ENCODE results near the gene GSN. TPM values are rescaled to one million over a fixed set of nuclear protein-coding genes. Genes with fewer than 3 reads are reported as not detected.
A peak's percentile ranks its signal among the peaks of the same experiment; 100 is the strongest.

The GSN gene
- total RNA-seq, 2 experiments from 2014 or later, result 2.6 to 2.7 TPM

- H3K4me1 Mint-ChIP-seq (ENCODE audit: low read depth), result peaks cover 12% of the 10 kb centered on the region
- intact Hi-C loops (cut with DNase I, micrococcal nuclease), result no loop called here
- DNase-seq, result no peak
- no peaks in the 10 kb centered on the region for H3K9me3 Mint-ChIP-seq
- no peak for ATAC-seq (ENCODE audit: poor library complexity)
- CTCF ChIA-PET, result interaction anchor here (2.6 kb wide), 1 partner anchor 8 kb away, joined by 11 read pairs; no protein-coding TSS in a partner anchor
- POLR2A ChIA-PET, result no interaction called here
- peak overlapping the region; percentile 40 for H3K4me3 Mint-ChIP-seq
- no peaks in the 10 kb centered on the region for H3K9me3 ChIP-seq (ENCODE audit: control insufficient read depth in 1 of 2, insufficient read depth in 1 of 2, low read length in 2 of 2)
- peaks cover 0 to 12% of the 10 kb centered on the region in 2 experiments for H3K27me3 ChIP-seq (ENCODE audit: control insufficient read depth in 1 of 2, insufficient read depth in 2 of 2, low read length in 2 of 2)
- no peaks in the 10 kb centered on the region for H3K36me3 ChIP-seq (ENCODE audit: insufficient read depth, low read length)
- H3K4me1 ChIP-seq (ENCODE audit: insufficient read depth, low read length), result peaks cover 19% of the 10 kb centered on the region
- TF ChIP-seq CTCF (IDR thresholded peaks at IDR 0.05), result no peak
- peaks cover 12% of the 10 kb centered on the region for H3K27me3 Mint-ChIP-seq
- H3K36me3 Mint-ChIP-seq (ENCODE audit: low read depth), result no peaks in the 10 kb centered on the region
- H3K4me3 ChIP-seq (ENCODE audit: low read length), result no peak overlapping the region
- no peak overlapping the region for H3K27ac ChIP-seq (ENCODE audit: low read depth in 1 of 2, low read length in 2 of 2)
- H3K27ac Mint-ChIP-seq, result no peak overlapping the region
Measured at GRCh38 chr9:121269642-121270254, 1.8 kb downstream of the GSN start.

- H3K9me3 Mint-ChIP-seq, result no peaks in the 10 kb centered on the region
- ATAC-seq (ENCODE audit: poor library complexity) (no peak), DNase-seq (peak in 2 of 14 experiments; percentile 52)
- Histone ChIP-seq H3K4me3 (ENCODE audit: low read length) (no peak overlapping the region), H3K4me1 (ENCODE audit: insufficient read depth, low read length) (peaks cover 19% of the 10 kb centered on the region), H3K27me3 (ENCODE audit: control insufficient read depth in 1 of 2, insufficient read depth in 2 of 2, low read length in 2 of 2) (peaks cover 0 to 12% of the 10 kb centered on the region in 2 experiments), H3K36me3 (ENCODE audit: insufficient read depth, low read length) (no peaks in the 10 kb centered on the region), H3K9me3 (ENCODE audit: control insufficient read depth in 1 of 2, insufficient read depth in 1 of 2, low read length in 2 of 2) (no peaks in the 10 kb centered on the region), H3K27ac (ENCODE audit: low read depth in 1 of 2, low read length in 2 of 2) (no peak overlapping the region)
- ChIA-PET CTCF (no interaction called here), POLR2A (interaction anchor here (1.1 kb wide), 1 partner anchor 25 kb away, joined by 3 read pairs; no protein-coding TSS in a partner anchor)
- H3K36me3 Mint-ChIP-seq (ENCODE audit: low read depth), result no peaks in the 10 kb centered on the region
- H3K27ac Mint-ChIP-seq, result no peak overlapping the region
- TF ChIP-seq CTCF (IDR thresholded peaks at IDR 0.05), result no peak
- H3K27me3 Mint-ChIP-seq, result peaks cover 12% of the 10 kb centered on the region
- peaks cover 12% of the 10 kb centered on the region for H3K4me1 Mint-ChIP-seq (ENCODE audit: low read depth)
- intact Hi-C loops (cut with DNase I, micrococcal nuclease), result no loop called here
- H3K4me3 Mint-ChIP-seq, result no peak overlapping the region
Measured at GRCh38 chr9:121271368-121272341, 3.7 kb downstream of the GSN start.

- peaks cover 12% of the 10 kb centered on the region for H3K4me1 Mint-ChIP-seq (ENCODE audit: low read depth)
- H3K27ac Mint-ChIP-seq, result no peak overlapping the region
- peaks cover 12% of the 10 kb centered on the region for H3K27me3 Mint-ChIP-seq
- Histone ChIP-seq H3K36me3 (ENCODE audit: insufficient read depth, low read length) (no peaks in the 10 kb centered on the region), H3K4me3 (ENCODE audit: low read length) (no peak overlapping the region), H3K9me3 (ENCODE audit: control insufficient read depth in 1 of 2, insufficient read depth in 1 of 2, low read length in 2 of 2) (no peaks in the 10 kb centered on the region), H3K27ac (ENCODE audit: low read depth in 1 of 2, low read length in 2 of 2) (no peak overlapping the region), H3K4me1 (ENCODE audit: insufficient read depth, low read length) (peaks cover 16% of the 10 kb centered on the region), H3K27me3 (ENCODE audit: control insufficient read depth in 1 of 2, insufficient read depth in 2 of 2, low read length in 2 of 2) (peaks cover 0 to 10% of the 10 kb centered on the region in 2 experiments)
- ChIA-PET CTCF (no interaction called here), POLR2A (interaction anchor here (0.7 to 1.1 kb wide), 2 partner anchors 26 to 91 kb away, joined by 3 read pairs; no protein-coding TSS in a partner anchor)
- H3K9me3 Mint-ChIP-seq, result no peaks in the 10 kb centered on the region
- intact Hi-C loops (cut with DNase I, micrococcal nuclease), result no loop called here
- no peak for ATAC-seq (ENCODE audit: poor library complexity)
- TF ChIP-seq CTCF (IDR thresholded peaks at IDR 0.05), result no peak
- no peak for DNase-seq
- no peak overlapping the region for H3K4me3 Mint-ChIP-seq
- no peaks in the 10 kb centered on the region for H3K36me3 Mint-ChIP-seq (ENCODE audit: low read depth)
Measured at GRCh38 chr9:121272401-121272948, 4.5 kb downstream of the GSN start.

Measured in CD4-positive, alpha-beta T cell (primary cell).